Ectodermal cell (in vitro differentiated cells): ENCODE measurements around the gene ADSL. TPM values are rescaled to one million over a fixed set of nuclear protein-coding genes. Genes with fewer than 3 reads are reported as not detected.

ENCODE experiments used
- H3K27ac ChIP-seq: 2 replicates; pipeline ENCODE4 v1.7.0; 2013; ENCODE audit warnings: mild to moderate bottlenecking, low read depth, low read length; ENCODE audit not compliant: insufficient read depth, poor library complexity, severe bottlenecking
- H3K27me3 ChIP-seq: 2 replicates; pipeline ENCODE4 v1.7.0; 2013; ENCODE audit warnings: mild to moderate bottlenecking, low read length; ENCODE audit not compliant: insufficient read depth, control insufficient read depth, poor library complexity, severe bottlenecking
- H3K36me3 ChIP-seq: one replicate; pipeline ENCODE4 v1.7.0; 2013; ENCODE audit warnings: low read length; ENCODE audit not compliant: control insufficient read depth, insufficient read depth
- H3K4me1 ChIP-seq: one replicate; pipeline ENCODE4 v1.7.0; 2013; ENCODE audit warnings: low read length; ENCODE audit not compliant: control insufficient read depth, insufficient read depth
- H3K4me3 ChIP-seq: 2 replicates; pipeline ENCODE4 v1.7.0; 2013; ENCODE audit warnings: low read depth, low read length, control low read depth; ENCODE audit not compliant: insufficient read depth
- H3K9me3 ChIP-seq: 2 replicates; pipeline ENCODE4 v1.7.0; 2013; ENCODE audit warnings: mild to moderate bottlenecking, low read length, moderate library complexity; ENCODE audit not compliant: control insufficient read depth
- WGBS, 2 experiments: methylation state at CpG; one replicate each; pipeline ENCODE4 v1.1.7; 2013; ENCODE audit warnings: missing lambda C conversion rate in 2 of 2; 5-methylcytosine and 5-hydroxymethylcytosine counted together
- polyA plus RNA-seq, 4 experiments: library from polyadenylated mRNA; stranded (reverse); fragments of 50-300 nt; gene quantifications; one replicate each; pipeline ENCODE4 v1.2.3, GENCODE V29; 2013

ADSL gene
- 127 TPM for polyA plus RNA-seq (2013, experiment 1 of 4)
- 122 TPM for polyA plus RNA-seq (2013, experiment 2 of 4)
- polyA plus RNA-seq (2013, experiment 3 of 4): 110 TPM
- 110 TPM for polyA plus RNA-seq (2013, experiment 4 of 4)

DNA sequence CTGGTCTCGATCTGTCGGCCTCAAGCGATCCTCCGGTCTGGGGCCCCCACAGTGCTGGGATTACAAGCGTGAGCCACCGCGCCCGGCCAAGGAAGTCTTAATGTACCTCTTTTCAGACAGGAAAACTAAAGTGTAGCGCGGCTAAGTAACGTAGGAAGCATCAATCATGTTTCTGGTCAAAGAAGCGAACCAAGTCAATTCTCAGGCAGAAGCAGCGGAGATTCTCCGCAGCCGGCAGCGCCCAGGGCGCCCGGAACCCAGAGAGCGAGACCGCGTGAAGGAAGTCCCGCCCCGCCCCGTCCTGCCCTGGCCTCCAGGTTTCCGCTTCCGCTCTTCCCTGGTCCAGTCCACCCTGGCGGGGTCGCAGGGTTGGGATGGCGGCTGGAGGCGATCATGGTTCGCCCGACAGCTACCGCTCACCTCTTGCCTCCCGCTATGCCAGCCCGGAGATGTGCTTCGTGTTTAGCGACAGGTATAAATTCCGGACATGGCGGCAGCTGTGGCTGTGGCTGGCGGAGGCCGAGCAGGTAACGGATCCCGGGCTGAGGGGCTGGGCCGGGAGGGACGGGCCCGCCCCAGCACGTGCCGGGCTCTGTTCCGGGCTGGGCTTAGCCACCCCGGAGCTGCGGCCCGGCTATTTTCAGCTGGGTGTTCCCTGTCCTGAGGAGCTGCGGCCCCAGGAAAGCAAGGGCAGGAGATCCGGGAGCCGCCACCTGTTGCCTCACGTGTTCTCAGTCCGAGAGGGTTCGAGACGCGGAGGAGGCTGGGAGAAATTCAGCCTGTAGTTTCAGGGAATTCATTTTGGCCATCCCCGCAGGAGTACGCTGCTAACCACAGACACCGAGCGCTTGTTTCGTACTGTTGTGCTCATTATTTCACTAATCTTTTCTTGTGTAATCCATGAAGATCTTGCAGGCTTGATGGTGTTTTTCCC lies at the start of gene ADSL:
ADSL (plus strand) TSS at position 316 of the 934 bp plus-strand sequence; CDS start at position 375, 59 bp downstream.
- Histone ChIP-seq H3K9me3 (no peaks in the 10 kb centered on the region), H3K4me3 (peak within 1 kb of the TSS; percentile 98), H3K27ac (peak within 1 kb of the TSS; percentile 87), H3K4me1 (no peaks in the 10 kb centered on the region), H3K27me3 (no peaks in the 10 kb centered on the region), H3K36me3 (peaks cover 18% of the 10 kb centered on the region)
- WGBS, 2 experiments: 0 to 1% methylated on average over 65 of the region's 65 CpGs

DNA sequence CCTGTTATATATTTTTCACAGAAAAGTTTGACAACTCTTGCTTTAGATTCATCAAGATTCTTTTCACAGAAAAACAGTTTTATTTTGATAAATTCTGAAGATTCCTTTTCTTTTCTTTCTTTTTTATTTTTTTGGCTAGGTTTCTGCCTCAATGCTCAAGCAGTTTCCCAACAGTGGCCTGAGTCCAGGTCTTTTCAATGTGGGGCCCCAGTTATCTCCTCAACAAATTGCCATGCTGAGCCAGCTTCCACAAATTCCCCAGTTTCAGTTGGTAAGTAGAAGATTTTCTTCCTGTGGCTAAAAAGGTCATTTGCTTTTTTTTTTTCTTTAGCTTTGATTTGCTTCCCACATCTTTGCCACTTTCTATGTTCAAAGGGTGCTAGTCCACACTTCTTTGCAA lies 46.0 kb upstream of the ADSL start:
- Histone ChIP-seq H3K4me1 (no peaks in the 10 kb centered on the region), H3K27me3 (no peaks in the 10 kb centered on the region), H3K9me3 (no peaks in the 10 kb centered on the region), H3K27ac (no peak overlapping the region), H3K4me3 (no peak overlapping the region), H3K36me3 (peaks cover 19% of the 10 kb centered on the region)

DNA sequence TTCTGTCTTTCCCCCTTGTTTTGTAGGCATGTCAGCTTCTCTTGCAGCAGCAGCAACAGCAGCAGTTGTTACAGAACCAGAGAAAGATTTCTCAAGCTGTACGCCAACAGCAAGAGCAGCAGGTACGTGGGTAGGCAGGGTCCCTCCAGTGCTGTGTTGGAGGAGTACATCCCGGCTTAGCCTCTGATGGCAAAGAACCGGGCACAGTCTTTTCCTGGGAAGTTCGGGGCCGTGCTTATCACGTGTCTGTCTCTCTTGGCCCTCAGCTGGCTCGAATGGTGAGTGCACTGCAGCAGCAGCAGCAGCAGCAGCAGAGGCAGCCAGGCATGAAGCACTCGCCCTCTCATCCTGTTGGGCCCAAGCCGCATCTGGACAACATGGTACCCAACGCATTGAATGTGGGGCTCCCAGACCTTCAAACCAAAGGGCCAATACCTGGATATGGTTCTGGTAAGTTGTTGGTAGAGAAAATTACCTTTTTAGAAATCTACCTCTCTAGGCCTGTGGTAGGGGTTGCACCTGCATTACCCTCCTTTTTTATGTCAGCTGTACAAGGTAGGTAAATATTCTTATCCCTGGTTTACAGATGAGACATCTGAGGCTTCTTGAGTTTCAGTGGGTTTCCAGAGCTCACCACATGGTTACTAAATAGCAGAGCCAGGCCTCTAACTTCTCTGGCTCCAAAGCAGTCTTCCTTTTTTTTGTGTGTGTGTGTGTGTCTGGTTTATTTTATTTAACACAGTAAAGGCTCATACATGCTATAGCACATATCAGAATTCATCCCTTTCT lies 45.2 kb upstream of the ADSL start:
- Histone ChIP-seq H3K27ac (no peak overlapping the region), H3K9me3 (no peaks in the 10 kb centered on the region), H3K36me3 (peaks cover 26% of the 10 kb centered on the region), H3K4me3 (no peak overlapping the region), H3K27me3 (no peaks in the 10 kb centered on the region), H3K4me1 (no peaks in the 10 kb centered on the region)
- WGBS, 2 experiments: 95 to 97% methylated on average over 11 of the region's 11 CpGs

DNA sequence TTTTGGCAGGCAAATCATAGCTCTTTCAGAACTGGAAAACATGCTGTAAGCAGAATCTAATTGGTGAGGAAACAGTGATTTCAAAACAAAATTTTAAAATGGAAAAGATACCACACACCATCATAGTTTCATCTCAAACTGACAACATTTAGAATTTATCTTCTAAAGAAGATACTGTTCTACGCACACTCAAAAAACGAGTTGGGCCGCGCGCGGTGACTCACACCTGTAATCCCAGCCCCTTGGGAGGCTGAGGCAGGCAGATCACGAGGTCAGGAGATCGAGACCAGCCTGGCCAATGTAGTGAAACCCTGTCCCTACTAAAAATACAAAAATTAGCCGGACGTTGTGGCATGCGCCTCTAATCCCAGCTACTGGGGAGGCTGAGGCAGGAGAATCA lies 44.2 kb upstream of the ADSL start:
- no peaks in the 10 kb centered on the region for H3K27me3 ChIP-seq
- H3K4me1 ChIP-seq: no peaks in the 10 kb centered on the region
- H3K4me3 ChIP-seq: no peak overlapping the region
- no peak overlapping the region for H3K27ac ChIP-seq
- no peaks in the 10 kb centered on the region for H3K9me3 ChIP-seq
- peaks cover 28% of the 10 kb centered on the region for H3K36me3 ChIP-seq
- 95 to 96% methylated on average over 11 of the region's 11 CpGs for WGBS, 2 experiments

DNA sequence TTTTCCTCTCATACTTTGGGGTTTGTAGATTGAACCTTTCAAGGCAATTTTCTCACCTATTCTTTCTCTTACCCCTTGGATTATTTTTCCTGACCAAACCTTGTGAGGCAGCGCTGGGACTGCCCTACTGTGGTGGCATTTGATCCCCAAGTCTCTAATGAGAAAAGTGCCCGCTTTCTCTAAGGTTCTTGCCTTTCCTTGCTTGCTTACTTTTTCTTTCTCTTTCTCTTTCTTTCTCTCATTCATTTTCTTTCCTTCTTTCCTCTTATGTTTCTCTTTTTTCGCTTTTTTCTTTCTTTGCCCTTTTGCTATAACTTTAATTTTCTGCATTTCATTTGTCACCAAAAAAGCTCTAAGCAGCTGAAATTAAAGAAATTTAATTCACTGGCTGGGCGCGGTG lies 40.7 kb upstream of the ADSL start:
- Histone ChIP-seq H3K4me1 (no peaks in the 10 kb centered on the region), H3K36me3 (peaks cover 45% of the 10 kb centered on the region), H3K9me3 (no peaks in the 10 kb centered on the region), H3K27ac (no peak overlapping the region), H3K27me3 (no peaks in the 10 kb centered on the region), H3K4me3 (no peak overlapping the region)
- 95% methylated on average over 5 of the region's 5 CpGs for WGBS, 2 experiments

DNA sequence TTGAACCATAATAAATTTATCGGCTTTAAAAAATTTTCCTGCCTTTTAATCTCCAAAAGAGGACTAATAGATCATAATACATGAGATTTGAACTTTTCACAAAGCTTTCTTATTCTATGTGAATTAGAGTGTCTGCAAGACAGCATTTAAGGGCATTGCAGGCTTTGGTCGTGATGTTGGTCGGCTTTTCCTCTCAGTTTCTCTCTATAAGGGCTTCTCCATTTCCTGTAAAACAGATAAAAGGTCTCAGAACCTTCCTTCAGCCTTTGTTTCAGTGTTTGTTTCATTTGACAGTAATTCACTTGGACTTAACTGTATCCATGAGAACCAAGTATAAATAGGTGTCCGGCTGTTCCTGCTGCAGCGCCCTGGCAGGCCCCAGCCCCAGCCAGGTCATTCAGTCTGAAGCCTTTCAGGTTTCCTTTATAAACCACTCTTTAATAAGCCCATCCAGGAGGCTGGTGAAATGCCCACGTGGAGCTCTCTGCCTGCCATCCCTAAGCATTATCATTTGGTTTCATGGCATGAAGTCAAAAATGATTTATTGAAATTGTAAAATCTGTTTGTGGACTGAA lies 37.2 kb upstream of the ADSL start:
- no peaks in the 10 kb centered on the region for H3K4me1 ChIP-seq
- H3K27ac ChIP-seq: no peak overlapping the region
- H3K4me3 ChIP-seq: no peak overlapping the region
- 92 to 99% methylated on average over 4 to 6 of the region's 6 CpGs for WGBS, 2 experiments
- H3K36me3 ChIP-seq: peaks cover 51% of the 10 kb centered on the region
- H3K27me3 ChIP-seq: no peaks in the 10 kb centered on the region
- H3K9me3 ChIP-seq: no peaks in the 10 kb centered on the region

DNA sequence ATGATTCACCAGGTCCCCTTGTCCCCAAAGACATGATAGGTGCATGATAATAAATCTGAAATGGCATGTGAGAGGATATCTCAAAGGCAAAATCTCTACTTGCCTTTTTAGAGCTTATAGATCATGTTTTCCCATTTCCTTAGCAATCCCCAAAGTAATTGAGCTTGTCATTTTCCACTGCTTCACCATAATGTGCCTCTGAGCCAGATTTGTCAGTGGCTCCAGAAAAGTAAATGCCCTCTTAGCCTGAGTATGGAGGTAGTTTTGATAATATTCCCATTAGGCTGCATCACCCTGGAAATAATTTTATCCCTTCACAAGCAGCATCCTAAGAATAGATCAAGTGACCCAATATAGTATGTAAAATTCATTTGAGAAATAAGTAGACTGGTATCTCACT lies 36.7 kb upstream of the ADSL start:
- Histone ChIP-seq H3K27me3 (no peaks in the 10 kb centered on the region), H3K27ac (no peak overlapping the region), H3K36me3 (peaks cover 51% of the 10 kb centered on the region)

DNA sequence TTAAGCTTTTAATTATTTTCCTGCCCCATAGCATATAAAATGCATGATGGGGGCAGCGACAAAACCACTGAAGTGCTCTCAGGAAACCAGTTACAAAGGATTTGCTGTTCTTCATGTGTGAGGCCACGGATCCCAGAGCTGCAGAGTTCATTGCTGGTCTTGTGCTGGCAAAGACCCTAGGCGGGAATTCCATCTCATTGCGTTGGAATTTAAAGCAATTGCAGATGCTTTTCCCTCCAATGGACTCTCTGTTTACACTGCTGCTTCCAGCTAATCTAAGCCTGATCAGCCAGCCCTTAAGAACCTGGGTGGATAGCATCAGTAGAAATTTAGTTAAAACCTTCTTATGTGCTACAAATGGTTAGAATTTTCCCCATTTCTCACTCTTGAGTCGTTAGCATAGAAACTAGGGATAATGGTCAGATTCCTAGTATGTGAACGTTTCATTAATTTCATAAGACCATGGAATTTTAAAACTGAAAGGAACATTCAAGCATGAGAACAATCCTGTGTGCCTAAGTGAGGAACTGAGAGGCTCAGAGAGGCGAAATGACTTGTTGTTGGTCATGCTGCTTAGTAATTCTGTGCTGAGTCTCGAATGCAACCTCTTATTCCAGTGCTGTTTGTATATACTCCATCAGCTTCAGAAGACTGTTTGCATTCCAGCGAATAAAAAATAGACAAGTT lies 36.1 kb upstream of the ADSL start:
- no peaks in the 10 kb centered on the region for H3K9me3 ChIP-seq
- H3K27me3 ChIP-seq: no peaks in the 10 kb centered on the region
- H3K4me1 ChIP-seq: no peaks in the 10 kb centered on the region
- H3K36me3 ChIP-seq: peaks cover 55% of the 10 kb centered on the region
- no peak overlapping the region for H3K27ac ChIP-seq
- H3K4me3 ChIP-seq: no peak overlapping the region
- WGBS, 2 experiments: 95 to 97% methylated on average over 9 of the region's 9 CpGs

More for the DNA sequence above, 36.7 kb upstream of the ADSL start:
- Histone ChIP-seq H3K4me3 (no peak overlapping the region), H3K9me3 (no peaks in the 10 kb centered on the region), H3K4me1 (no peaks in the 10 kb centered on the region)

DNA sequence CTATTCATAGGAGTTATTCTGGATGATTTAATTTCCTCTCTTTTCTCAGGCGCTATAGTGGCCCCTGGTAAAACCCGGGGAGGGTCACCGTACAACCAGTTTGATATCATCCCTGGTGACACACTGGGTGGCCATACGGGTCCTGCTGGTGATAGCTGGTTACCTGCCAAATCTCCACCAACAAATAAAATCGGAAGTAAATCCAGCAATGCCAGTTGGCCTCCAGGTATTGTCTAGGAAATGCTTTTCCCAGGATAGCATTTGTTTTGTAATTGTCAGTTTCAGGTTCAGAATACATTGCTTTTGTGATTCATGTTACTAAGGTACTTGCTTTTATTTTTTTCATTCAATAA lies 35.6 kb upstream of the ADSL start:
- no peaks in the 10 kb centered on the region for H3K9me3 ChIP-seq
- H3K4me1 ChIP-seq: no peaks in the 10 kb centered on the region
- no peaks in the 10 kb centered on the region for H3K27me3 ChIP-seq
- no peak overlapping the region for H3K27ac ChIP-seq
- peaks cover 56% of the 10 kb centered on the region for H3K36me3 ChIP-seq
- WGBS, 2 experiments: 95 to 96% methylated on average over 5 of the region's 5 CpGs
- no peak overlapping the region for H3K4me3 ChIP-seq
